ENCODE data around the gene PTPRM. TPM values are rescaled to one million over a fixed set of nuclear protein-coding genes. Genes with fewer than 3 reads are reported as not detected.

Gene PTPRM
- polyA plus RNA-seq, 1 of the 3 experiments (the other 2 are of a cell fraction), result 16.0 TPM

DNA sequence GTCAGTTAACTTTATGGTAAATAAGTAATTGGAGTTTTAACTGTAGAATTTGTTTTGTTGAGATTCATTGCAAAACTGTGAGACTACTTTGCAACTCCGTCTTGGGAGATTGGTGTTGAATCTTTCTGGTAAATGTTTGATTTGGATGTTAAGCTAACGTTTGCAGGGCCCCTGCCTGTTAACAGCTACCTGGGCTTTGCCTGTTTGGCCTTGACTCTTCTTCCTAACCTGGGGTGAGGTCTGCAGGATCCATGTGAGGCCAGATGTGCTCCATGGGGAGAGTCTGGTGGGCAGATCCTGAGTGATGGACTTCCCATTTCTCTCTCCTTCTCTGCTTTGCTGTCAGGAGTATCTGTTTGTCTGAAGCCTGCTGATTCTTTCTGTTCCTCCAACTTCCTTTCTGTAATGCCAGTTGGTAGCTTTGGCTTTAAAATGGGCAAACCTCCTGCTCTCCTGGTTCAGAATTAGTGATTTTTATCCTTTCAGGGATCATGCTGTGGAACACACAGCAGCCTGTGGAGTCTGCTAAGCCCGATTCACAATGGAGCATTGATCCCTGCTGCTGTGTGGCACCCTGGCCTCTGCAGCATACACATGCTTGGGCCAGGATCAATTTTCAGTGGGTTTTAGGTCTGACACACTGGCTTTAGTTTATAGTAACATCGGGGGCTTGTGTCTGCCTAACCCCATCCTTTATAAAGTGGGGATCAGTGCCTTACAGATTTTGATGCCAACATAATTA lies 36.3 kb downstream of the PTPRM start:
- ChIA-PET POLR2A (interaction anchor here (0.7 kb wide), 1 partner anchor 96 kb away, joined by 3 read pairs; no protein-coding TSS in a partner anchor), CTCF (interaction anchor here (1.8 to 2.0 kb wide), 2 partner anchors 11 to 331 kb away, joined by 5 to 6 read pairs; no protein-coding TSS in a partner anchor)
- Histone ChIP-seq H3K79me2 (ENCODE audit: insufficient read depth) (no peaks in the 10 kb centered on the region), H3K36me3 (replicated peaks in 1 of 2; ENCODE audit: control insufficient read depth in 1 of 2, insufficient read depth in 2 of 2, low read length in 1 of 2) (no peaks in the 10 kb centered on the region), H3K9me2 (no peaks in the 10 kb centered on the region), H3K9me3 (no peaks in the 10 kb centered on the region), H2AFZ (ENCODE audit: low read depth) (no peak overlapping the region), H3K4me1 (ENCODE audit: control insufficient read depth in 1 of 2, insufficient read depth in 2 of 2, low read depth in 1 of 2, low read length in 1 of 2) (peaks cover 0 to 16% of the 10 kb centered on the region in 2 experiments; a peak in 1 of 4 replicates), H3K27ac (ENCODE audit: low read depth in 2 of 2, low read length in 1 of 2) (no peak overlapping the region), H3K4me3 (ENCODE audit: low read depth in 2 of 2, low read length in 1 of 2) (no peak overlapping the region), H3K4me2 (no peak overlapping the region), H3K9ac (no peak overlapping the region), H3K27me3 (ENCODE audit: insufficient read depth) (no peaks in the 10 kb centered on the region), H4K20me1 (ENCODE audit: insufficient read depth) (no peaks in the 10 kb centered on the region), H3F3A (replicated peaks; ENCODE audit: insufficient read depth) (no peaks in the 10 kb centered on the region)
- WGBS (ENCODE audit: low lambda C conversion rate), result 39% methylated on average over 4 of the region's 4 CpGs
- DNase-seq, result no peak
- no peak for TF ChIP-seq JUND (IDR thresholded peaks at IDR 0.05)
- TF ChIP-seq FOXJ3 (CRISPR knock-in tag; IDR thresholded peaks at IDR 0.05), result no peak
- TF ChIP-seq, protein P1, sequence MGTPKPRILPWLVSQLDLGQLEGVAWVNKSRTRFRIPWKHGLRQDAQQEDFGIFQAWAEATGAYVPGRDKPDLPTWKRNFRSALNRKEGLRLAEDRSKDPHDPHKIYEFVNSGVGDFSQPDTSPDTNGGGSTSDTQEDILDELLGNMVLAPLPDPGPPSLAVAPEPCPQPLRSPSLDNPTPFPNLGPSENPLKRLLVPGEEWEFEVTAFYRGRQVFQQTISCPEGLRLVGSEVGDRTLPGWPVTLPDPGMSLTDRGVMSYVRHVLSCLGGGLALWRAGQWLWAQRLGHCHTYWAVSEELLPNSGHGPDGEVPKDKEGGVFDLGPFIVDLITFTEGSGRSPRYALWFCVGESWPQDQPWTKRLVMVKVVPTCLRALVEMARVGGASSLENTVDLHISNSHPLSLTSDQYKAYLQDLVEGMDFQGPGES (IDR thresholded peaks at IDR 0.05; ENCODE audit: low read depth, low read length), result no peak
- TF ChIP-seq, protein P2, sequence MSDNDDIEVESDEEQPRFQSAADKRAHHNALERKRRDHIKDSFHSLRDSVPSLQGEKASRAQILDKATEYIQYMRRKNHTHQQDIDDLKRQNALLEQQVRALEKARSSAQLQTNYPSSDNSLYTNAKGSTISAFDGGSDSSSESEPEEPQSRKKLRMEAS (IDR thresholded peaks at IDR 0.05; ENCODE audit: low read depth), result no peak
- no peak for TF ChIP-seq NFIC (IDR thresholded peaks at IDR 0.05; ENCODE audit: borderline replicate concordance)
- TF ChIP-seq TCF12 (IDR thresholded peaks at IDR 0.05), result no peak
- TF ChIP-seq, protein P3, sequence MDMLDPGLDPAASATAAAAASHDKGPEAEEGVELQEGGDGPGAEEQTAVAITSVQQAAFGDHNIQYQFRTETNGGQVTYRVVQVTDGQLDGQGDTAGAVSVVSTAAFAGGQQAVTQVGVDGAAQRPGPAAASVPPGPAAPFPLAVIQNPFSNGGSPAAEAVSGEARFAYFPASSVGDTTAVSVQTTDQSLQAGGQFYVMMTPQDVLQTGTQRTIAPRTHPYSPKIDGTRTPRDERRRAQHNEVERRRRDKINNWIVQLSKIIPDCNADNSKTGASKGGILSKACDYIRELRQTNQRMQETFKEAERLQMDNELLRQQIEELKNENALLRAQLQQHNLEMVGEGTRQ (IDR thresholded peaks at IDR 0.05; ENCODE audit: borderline replicate concordance, low read depth, low read length), result no peak
- no peak for TF ChIP-seq ELF1 (IDR thresholded peaks at IDR 0.05)
- TF ChIP-seq, protein P4, sequence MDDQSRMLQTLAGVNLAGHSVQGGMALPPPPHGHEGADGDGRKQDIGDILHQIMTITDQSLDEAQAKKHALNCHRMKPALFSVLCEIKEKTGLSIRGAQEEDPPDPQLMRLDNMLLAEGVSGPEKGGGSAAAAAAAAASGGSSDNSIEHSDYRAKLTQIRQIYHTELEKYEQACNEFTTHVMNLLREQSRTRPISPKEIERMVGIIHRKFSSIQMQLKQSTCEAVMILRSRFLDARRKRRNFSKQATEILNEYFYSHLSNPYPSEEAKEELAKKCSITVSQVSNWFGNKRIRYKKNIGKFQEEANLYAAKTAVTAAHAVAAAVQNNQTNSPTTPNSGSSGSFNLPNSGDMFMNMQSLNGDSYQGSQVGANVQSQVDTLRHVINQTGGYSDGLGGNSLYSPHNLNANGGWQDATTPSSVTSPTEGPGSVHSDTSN (IDR thresholded peaks at IDR 0.05), result no peak

DNA sequence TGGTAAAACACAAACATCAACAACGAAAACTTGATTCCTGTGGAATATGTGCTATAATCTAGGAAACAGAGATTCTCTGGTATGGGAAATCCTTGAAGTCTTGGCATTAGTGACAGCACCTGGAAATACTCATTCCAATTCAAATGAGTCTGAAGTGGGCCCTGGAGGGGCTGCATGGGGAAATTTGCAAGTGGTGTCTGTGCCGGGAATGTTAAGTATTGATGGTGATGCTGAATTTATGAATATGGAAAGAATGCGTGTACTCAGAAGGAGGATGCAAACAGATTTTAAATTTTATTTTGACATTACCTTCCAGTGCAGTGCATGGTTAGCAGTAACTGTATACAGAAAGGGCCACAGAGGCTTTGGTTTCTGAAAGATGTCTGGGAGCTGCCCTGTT lies 37.2 kb downstream of the PTPRM start:
- Histone ChIP-seq H3K27ac (ENCODE audit: low read depth in 2 of 2, low read length in 1 of 2) (no peak overlapping the region), H3K79me2 (ENCODE audit: insufficient read depth) (no peaks in the 10 kb centered on the region), H3K27me3 (ENCODE audit: insufficient read depth) (no peaks in the 10 kb centered on the region), H3K4me2 (no peak overlapping the region), H3K4me3 (ENCODE audit: low read depth in 2 of 2, low read length in 1 of 2) (no peak overlapping the region), H3K9ac (no peak overlapping the region), H4K20me1 (ENCODE audit: insufficient read depth) (no peaks in the 10 kb centered on the region), H3K36me3 (replicated peaks in 1 of 2; ENCODE audit: control insufficient read depth in 1 of 2, insufficient read depth in 2 of 2, low read length in 1 of 2) (no peaks in the 10 kb centered on the region), H3K9me3 (no peaks in the 10 kb centered on the region), H3K9me2 (no peaks in the 10 kb centered on the region), H3K4me1 (ENCODE audit: control insufficient read depth in 1 of 2, insufficient read depth in 2 of 2, low read depth in 1 of 2, low read length in 1 of 2) (peaks cover 0 to 22% of the 10 kb centered on the region in 2 experiments; a peak in 1 of 4 replicates), H3F3A (replicated peaks; ENCODE audit: insufficient read depth) (no peaks in the 10 kb centered on the region), H2AFZ (ENCODE audit: low read depth) (no peak overlapping the region)
- no peak for DNase-seq
- 71% methylated on average over 3 of the region's 3 CpGs for WGBS (ENCODE audit: low lambda C conversion rate)
- CTCF ChIA-PET, result interaction anchor here (0.7 to 1.4 kb wide), 2 partner anchors 10 to 49 kb away, joined by 3 to 5 read pairs; no protein-coding TSS in a partner anchor
- POLR2A ChIA-PET, result no interaction called here
- no peak for TF ChIP-seq GATA2 (CRISPR knock-in tag; IDR thresholded peaks at IDR 0.05)
- TF ChIP-seq, protein P5, sequence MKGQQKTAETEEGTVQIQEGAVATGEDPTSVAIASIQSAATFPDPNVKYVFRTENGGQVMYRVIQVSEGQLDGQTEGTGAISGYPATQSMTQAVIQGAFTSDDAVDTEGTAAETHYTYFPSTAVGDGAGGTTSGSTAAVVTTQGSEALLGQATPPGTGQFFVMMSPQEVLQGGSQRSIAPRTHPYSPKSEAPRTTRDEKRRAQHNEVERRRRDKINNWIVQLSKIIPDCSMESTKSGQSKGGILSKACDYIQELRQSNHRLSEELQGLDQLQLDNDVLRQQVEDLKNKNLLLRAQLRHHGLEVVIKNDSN (IDR thresholded peaks at IDR 0.05; ENCODE audit: borderline replicate concordance, low read depth), result no peak
- TF ChIP-seq, protein P6, sequence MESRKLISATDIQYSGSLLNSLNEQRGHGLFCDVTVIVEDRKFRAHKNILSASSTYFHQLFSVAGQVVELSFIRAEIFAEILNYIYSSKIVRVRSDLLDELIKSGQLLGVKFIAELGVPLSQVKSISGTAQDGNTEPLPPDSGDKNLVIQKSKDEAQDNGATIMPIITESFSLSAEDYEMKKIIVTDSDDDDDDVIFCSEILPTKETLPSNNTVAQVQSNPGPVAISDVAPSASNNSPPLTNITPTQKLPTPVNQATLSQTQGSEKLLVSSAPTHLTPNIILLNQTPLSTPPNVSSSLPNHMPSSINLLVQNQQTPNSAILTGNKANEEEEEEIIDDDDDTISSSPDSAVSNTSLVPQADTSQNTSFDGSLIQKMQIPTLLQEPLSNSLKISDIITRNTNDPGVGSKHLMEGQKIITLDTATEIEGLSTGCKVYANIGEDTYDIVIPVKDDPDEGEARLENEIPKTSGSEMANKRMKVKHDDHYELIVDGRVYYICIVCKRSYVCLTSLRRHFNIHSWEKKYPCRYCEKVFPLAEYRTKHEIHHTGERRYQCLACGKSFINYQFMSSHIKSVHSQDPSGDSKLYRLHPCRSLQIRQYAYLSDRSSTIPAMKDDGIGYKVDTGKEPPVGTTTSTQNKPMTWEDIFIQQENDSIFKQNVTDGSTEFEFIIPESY (IDR thresholded peaks at IDR 0.05; ENCODE audit: borderline replicate concordance, low read depth), result no peak
- TF ChIP-seq, protein P1 (IDR thresholded peaks at IDR 0.05; ENCODE audit: low read depth, low read length), result no peak
- TF ChIP-seq SMC3 (IDR thresholded peaks at IDR 0.05; ENCODE audit: low read depth, low read length), result no peak
- TF ChIP-seq, protein P7, sequence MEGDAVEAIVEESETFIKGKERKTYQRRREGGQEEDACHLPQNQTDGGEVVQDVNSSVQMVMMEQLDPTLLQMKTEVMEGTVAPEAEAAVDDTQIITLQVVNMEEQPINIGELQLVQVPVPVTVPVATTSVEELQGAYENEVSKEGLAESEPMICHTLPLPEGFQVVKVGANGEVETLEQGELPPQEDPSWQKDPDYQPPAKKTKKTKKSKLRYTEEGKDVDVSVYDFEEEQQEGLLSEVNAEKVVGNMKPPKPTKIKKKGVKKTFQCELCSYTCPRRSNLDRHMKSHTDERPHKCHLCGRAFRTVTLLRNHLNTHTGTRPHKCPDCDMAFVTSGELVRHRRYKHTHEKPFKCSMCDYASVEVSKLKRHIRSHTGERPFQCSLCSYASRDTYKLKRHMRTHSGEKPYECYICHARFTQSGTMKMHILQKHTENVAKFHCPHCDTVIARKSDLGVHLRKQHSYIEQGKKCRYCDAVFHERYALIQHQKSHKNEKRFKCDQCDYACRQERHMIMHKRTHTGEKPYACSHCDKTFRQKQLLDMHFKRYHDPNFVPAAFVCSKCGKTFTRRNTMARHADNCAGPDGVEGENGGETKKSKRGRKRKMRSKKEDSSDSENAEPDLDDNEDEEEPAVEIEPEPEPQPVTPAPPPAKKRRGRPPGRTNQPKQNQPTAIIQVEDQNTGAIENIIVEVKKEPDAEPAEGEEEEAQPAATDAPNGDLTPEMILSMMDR (IDR thresholded peaks at IDR 0.05), result no peak
- no peak for TF ChIP-seq FOXM1 (IDR thresholded peaks at IDR 0.05; ENCODE audit: low read depth)
